HCT116 (cell line): ENCODE data around the gene CCDC40. TPM values are rescaled to one million over a fixed set of nuclear protein-coding genes. Genes with fewer than 3 reads are reported as not detected.

Source experiments
- ATAC-seq: fragments of 200-7000 bp; cut with Tn5 transposase; 2 replicates; pipeline ENCODE4 v1.9.1; 2020; ENCODE audit warnings: mild to moderate bottlenecking, moderate library complexity
- BruUV-seq: library from RNA; stranded (reverse); fragments of 400-500 nt; replicated peaks from 2 replicates; lab custom pipeline; 2021; lab: Mats Ljungman, UMichigan
- CTCF ChIA-PET: fragments of 300-600 bp; sonication (Branson Sonifier 250); formaldehyde crosslinking; loops from one replicate; lab custom pipeline; 2021; ENCODE audit warnings: antibody characterized with exemption; lab: Charles Lee
- POLR2A ChIA-PET: fragments of 300-600, 350-600 bp; sonication (Branson Sonifier 250); formaldehyde crosslinking; loops from one replicate; lab custom pipeline; 2021; ENCODE audit warnings: antibody characterized with exemption; lab: Charles Lee
- RAD21 ChIA-PET, 2 experiments: fragments of 300-600 bp; sonication (Branson Sonifier 250); formaldehyde crosslinking; loops; one replicate each; lab custom pipeline; 2023; ENCODE audit warnings: low total read pairs in 2 of 2; ENCODE audit not compliant: uncharacterized antibody in 2 of 2, unreplicated experiment in 2 of 2, low non-redundant PET in 1 of 2; lab: Charles Lee
- DNase-seq: peaks from one replicate; pipeline ENCODE4 v3.0.0-alpha.2; 2010; ENCODE audit warnings: low read depth, low spot score
- H2AFZ ChIP-seq: fragments of 200-600 bp; shearing (Covaris generic), sonication (generic); 2 replicates; pipeline ENCODE4 v1.6.1; 2017; ENCODE audit warnings: low read depth, mixed run types, mixed read lengths, antibody characterized with exemption, low read length; ENCODE audit not compliant: poor library complexity, severe bottlenecking
- H3K27ac ChIP-seq: 2 replicates; pipeline ENCODE4 v1.5.1; 2012; ENCODE audit warnings: low read depth, low read length
- H3K27me3 ChIP-seq: fragments of 200-600 bp; sonication (generic); 2 replicates; pipeline ENCODE4 v1.6.1; 2016; ENCODE audit warnings: mixed run types, low read length, mixed read lengths; ENCODE audit not compliant: insufficient read depth
- H3K36me3 ChIP-seq, 2 experiments: fragments of 200-500 bp in 1 of 2; fragments of 200-600 bp in 1 of 2; sonication (Bioruptor generic) in 1 of 2; sonication (generic) in 1 of 2; 2 replicates each; pipeline versions ENCODE4 v1.5.1 to v1.6.1; 2014 to 2016; ENCODE audit warnings: low read length in 2 of 2, inconsistent platforms in 1 of 2, mixed read lengths in 1 of 2, mixed run types in 1 of 2; ENCODE audit not compliant: insufficient read depth in 2 of 2, control insufficient read depth in 1 of 2
- H3K4me1 ChIP-seq, 2 experiments: fragments of 200-600 bp in 1 of 2; sonication (generic) in 1 of 2; 2 replicates each; pipeline versions ENCODE4 v1.5.1 to v1.6.1; 2012 to 2017; ENCODE audit warnings: low read length in 2 of 2, inconsistent platforms in 1 of 2, mild to moderate bottlenecking in 1 of 2, mixed read lengths in 1 of 2, mixed run types in 1 of 2, moderate library complexity in 1 of 2; ENCODE audit not compliant: insufficient read depth in 2 of 2, control insufficient read depth in 1 of 2
- H3K4me2 ChIP-seq: fragments of 200-600 bp; sonication (generic); 2 replicates; pipeline ENCODE4 v1.6.1; 2017; ENCODE audit warnings: mixed run types, low read length, mixed read lengths
- H3K4me3 ChIP-seq, 2 experiments: fragments of 200-600 bp in 1 of 2; sonication (generic) in 1 of 2; replicated peaks in 1 of 2; 2 replicates each; pipeline ENCODE4 v1.5.1; 2011 to 2016; ENCODE audit warnings: low read length in 2 of 2, control low read depth in 1 of 2, low read depth in 1 of 2, mild to moderate bottlenecking in 1 of 2, mixed read lengths in 1 of 2, mixed run types in 1 of 2
- H3K79me2 ChIP-seq: fragments of 200-600 bp; sonication (generic); 2 replicates; pipeline ENCODE4 v1.6.1; 2017; ENCODE audit warnings: mild to moderate bottlenecking, mixed run types, low read length, moderate library complexity, mixed read lengths; ENCODE audit not compliant: insufficient read depth
- H3K9ac ChIP-seq: fragments of 200-600 bp; sonication (generic); 2 replicates; pipeline ENCODE4 v1.6.1; 2016; ENCODE audit warnings: low read length, mixed read lengths
- H3K9me2 ChIP-seq: fragments of 200-600 bp; sonication (generic), shearing (Covaris generic); 2 replicates; pipeline ENCODE4 v1.6.1; 2017; ENCODE audit warnings: mixed run types, mild to moderate bottlenecking, moderate library complexity; ENCODE audit not compliant: insufficient read depth
- H3K9me3 ChIP-seq, 2 experiments: fragments of 200-500 bp in 1 of 2; fragments of 200-600 bp in 1 of 2; sonication (Bioruptor generic) in 1 of 2; sonication (generic) in 1 of 2; 2 replicates each; pipeline ENCODE4 v1.6.1; 2014 to 2017; ENCODE audit warnings: low read length in 2 of 2, mixed read lengths in 2 of 2, inconsistent platforms in 1 of 2, low read depth in 1 of 2, mild to moderate bottlenecking in 1 of 2, mixed run types in 1 of 2, moderate library complexity in 1 of 2; ENCODE audit not compliant: control insufficient read depth in 1 of 2, insufficient read depth in 1 of 2
- H4K20me1 ChIP-seq: fragments of 200-600 bp; sonication (generic), shearing (Covaris generic); 2 replicates; pipeline ENCODE4 v1.6.1; 2017; ENCODE audit warnings: mixed run types, mild to moderate bottlenecking, moderate library complexity; ENCODE audit not compliant: insufficient read depth
- CEBPB ChIP-seq: IDR thresholded peaks from 2 replicates; pipeline ENCODE4 v1.6.1; 2012; ENCODE audit warnings: low read depth
- REST ChIP-seq: IDR thresholded peaks from 2 replicates; pipeline ENCODE4 v1.6.1; 2012; ENCODE audit warnings: low read depth
- TCF7L2 ChIP-seq: IDR thresholded peaks from 2 replicates; pipeline ENCODE4 v1.7.0; 2011; ENCODE audit warnings: borderline replicate concordance, inconsistent platforms; ENCODE audit not compliant: insufficient read depth, insufficient read length; ENCODE audit errors: extremely low read depth
- YY1 ChIP-seq: IDR thresholded peaks from 2 replicates; pipeline ENCODE4 v1.6.1; 2011; ENCODE audit warnings: low read length, low read depth, moderate library complexity, mild to moderate bottlenecking; ENCODE audit not compliant: insufficient replicate concordance; ENCODE audit errors: extremely low read depth
- ZBTB33 ChIP-seq: IDR thresholded peaks from 2 replicates; pipeline ENCODE4 v1.6.1; 2011; ENCODE audit warnings: mild to moderate bottlenecking, low read length, moderate library complexity; ENCODE audit not compliant: insufficient replicate concordance; ENCODE audit errors: extremely low read depth
- ZNF274 ChIP-seq: fragments of 200-500 bp; sonication (Bioruptor generic); IDR thresholded peaks from 2 replicates; pipeline ENCODE4 v1.6.1; 2014; ENCODE audit warnings: mild to moderate bottlenecking, low read depth, low read length, inconsistent platforms
- intact Hi-C: fragments of 100-400 bp; cut with micrococcal nuclease; formaldehyde crosslinking; loops from 2 replicates; pipeline ENCODE4 v1.10.0; 2022
- total RNA-seq: library from RNA; stranded (reverse); gene quantifications from one replicate; pipeline ENCODE4 v1.2.1, GENCODE V29; 2021; ENCODE audit not compliant: unreplicated experiment

CCDC40 gene
- total RNA-seq, 1 experiment from 2014 or later = 10.3 TPM

- no peaks in the 10 kb centered on the region for H3K9me2 ChIP-seq
- RAD21 ChIA-PET = no interaction called here
- no peak overlapping the region for H3K4me3 ChIP-seq
- intact Hi-C loops = no loop called here
- H3K4me2 ChIP-seq = no peak overlapping the region
- no peaks in the 10 kb centered on the region for H3K9me3 ChIP-seq
- no peak overlapping the region for H3K27ac ChIP-seq
- no TSS peak for BruUV-seq
- no peak overlapping the region for H3K9ac ChIP-seq
- no peaks in the 10 kb centered on the region for H4K20me1 ChIP-seq
- H3K79me2 ChIP-seq = peaks cover 6% of the 10 kb centered on the region; the same call in 1 of the 2 replicates
- H3K36me3 ChIP-seq = peaks cover 0 to 9% of the 10 kb centered on the region in 2 experiments; a peak in 2 of 4 replicates
- TF ChIP-seq CEBPB (no peak), YY1 (no peak), TCF7L2 (no peak)
- H3K27me3 ChIP-seq = no peaks in the 10 kb centered on the region
- POLR2A ChIA-PET = interaction anchor here (0.7 kb wide), 1 partner anchor 33 kb away, joined by 3 read pairs; no protein-coding TSS in a partner anchor
- DNase-seq = no peak
- peaks cover 19 to 22% of the 10 kb centered on the region in 2 experiments for H3K4me1 ChIP-seq
- no peak for ATAC-seq
- CTCF ChIA-PET = interaction anchor here (0.9 kb wide), 1 partner anchor 9 kb away, joined by 3 read pairs; no protein-coding TSS in a partner anchor
- H2AFZ ChIP-seq = no peak overlapping the region
These were observed 70.3 kb downstream of the CCDC40 start for GRCh38 chr17:80106751-80107150.

- no peak overlapping the region for H2AFZ ChIP-seq
- CTCF ChIA-PET = interaction anchor here (0.9 kb wide), 1 partner anchor 8 kb away, joined by 3 read pairs; no protein-coding TSS in a partner anchor
- H3K4me1 ChIP-seq = peaks cover 14 to 19% of the 10 kb centered on the region in 2 experiments
- H3K27me3 ChIP-seq = no peaks in the 10 kb centered on the region
- RAD21 ChIA-PET = no interaction called here
- no peak overlapping the region for H3K4me2 ChIP-seq
- H3K4me3 ChIP-seq = no peak overlapping the region
- no peak for DNase-seq
- H3K9me3 ChIP-seq = no peaks in the 10 kb centered on the region
- ATAC-seq = no peak
- no peaks in the 10 kb centered on the region for H3K9me2 ChIP-seq
- H3K27ac ChIP-seq = no peak overlapping the region
- POLR2A ChIA-PET = interaction anchor here (0.7 kb wide), 1 partner anchor 32 kb away, joined by 3 read pairs; no protein-coding TSS in a partner anchor
- H3K79me2 ChIP-seq = no peaks in the 10 kb centered on the region; the same call in 1 of the 2 replicates
- TF ChIP-seq REST (no peak), CEBPB (no peak), ZNF274 (no peak), ZBTB33 (no peak)
- intact Hi-C loops = no loop called here
- H3K36me3 ChIP-seq = peaks cover 0 to 9% of the 10 kb centered on the region in 2 experiments; a peak in 2 of 4 replicates
- no peak overlapping the region for H3K9ac ChIP-seq
- no peaks in the 10 kb centered on the region for H4K20me1 ChIP-seq
- no TSS peak for BruUV-seq
These were observed 71.0 kb downstream of the CCDC40 start for GRCh38 chr17:80107231-80108021.
